GM13976 (cell line): ENCODE data around the gene KRT34.

Source experiments
- DNase-seq: peaks from one replicate; pipeline ENCODE4 v3.0.0; 2012; ENCODE audit warnings: low spot score
- CTCF ChIP-seq: IDR thresholded peaks from 2 replicates; pipeline ENCODE4 v1.5.1; 2012; ENCODE audit warnings: borderline replicate concordance, mild to moderate bottlenecking; ENCODE audit not compliant: insufficient read depth; ENCODE audit errors: extremely low read depth, missing control alignments, control extremely low read depth
- in situ Hi-C: fragments of 300-500 bp; cut with MboI; formaldehyde crosslinking; loops from one replicate; pipeline ENCODE4 v1.12.0; 2022; ENCODE audit warnings: low sequenced_read_pairs, mixed read lengths, inconsistent platforms; ENCODE audit not compliant: unreplicated experiment

KRT34 gene

DNA sequence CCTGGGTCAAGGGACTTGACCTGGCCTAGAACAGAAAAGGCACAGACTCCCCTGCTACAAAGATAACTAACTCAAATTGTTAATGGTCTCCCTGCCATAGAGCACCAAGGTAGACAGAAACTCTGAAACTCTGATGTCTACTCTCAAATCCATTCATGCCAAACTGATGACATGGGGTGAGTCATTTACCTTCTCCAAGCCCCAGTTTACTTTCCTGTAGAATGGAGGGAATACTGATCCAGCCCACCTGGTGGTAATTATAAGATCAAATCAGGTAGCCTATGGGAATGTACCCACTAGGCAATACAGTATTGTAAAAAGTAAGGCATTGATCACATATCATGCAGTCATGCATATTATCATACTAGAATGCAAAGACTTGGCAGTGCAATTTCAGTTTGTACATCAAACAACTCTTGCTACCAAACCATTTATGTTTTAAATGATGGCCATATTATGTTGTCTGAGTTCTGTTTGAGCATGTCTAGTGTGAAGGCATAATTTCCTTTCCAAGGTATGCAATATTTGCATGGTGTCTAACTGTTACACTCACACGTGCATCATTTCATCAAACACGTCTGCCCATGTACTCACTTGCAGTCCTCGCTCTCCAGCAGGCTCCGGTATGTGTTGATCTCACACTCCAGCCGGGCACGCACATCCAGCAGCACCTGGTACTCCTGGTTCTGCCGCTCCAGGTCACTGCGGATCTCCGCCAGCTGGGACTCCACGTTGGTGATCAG is 12.3 kb upstream of the KRT34 start:
- DNase-seq = no peak
- in situ Hi-C loops = no loop called here
- no peak for TF ChIP-seq CTCF

DNA sequence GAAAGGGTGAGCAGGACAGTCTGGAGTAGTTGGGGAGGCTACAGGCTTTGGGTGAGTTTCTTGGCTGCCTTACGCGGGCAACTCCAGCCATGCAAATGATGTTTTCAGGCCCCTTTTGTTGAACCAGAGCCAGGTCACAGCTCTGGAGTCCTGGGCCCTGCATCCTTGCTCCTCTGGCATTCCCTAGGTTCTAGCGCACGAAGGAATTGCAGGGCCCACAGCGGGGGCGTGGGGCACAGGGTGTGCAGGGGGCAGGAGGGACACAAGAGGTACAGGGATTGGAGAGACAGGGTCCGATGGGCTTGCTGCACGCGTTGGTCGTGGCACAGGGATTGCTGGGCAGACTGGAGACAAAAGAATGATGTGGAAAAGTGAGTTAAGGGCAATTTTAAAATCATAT is 11.7 kb upstream of the KRT34 start:
- DNase-seq = no peak
- no peak for TF ChIP-seq CTCF
- in situ Hi-C loops = no loop called here

- in situ Hi-C loops = no loop called here
- no peak for TF ChIP-seq CTCF
These were observed 11.2 kb upstream of the KRT34 start for GRCh38 chr17:41393294-41393693.

DNA sequence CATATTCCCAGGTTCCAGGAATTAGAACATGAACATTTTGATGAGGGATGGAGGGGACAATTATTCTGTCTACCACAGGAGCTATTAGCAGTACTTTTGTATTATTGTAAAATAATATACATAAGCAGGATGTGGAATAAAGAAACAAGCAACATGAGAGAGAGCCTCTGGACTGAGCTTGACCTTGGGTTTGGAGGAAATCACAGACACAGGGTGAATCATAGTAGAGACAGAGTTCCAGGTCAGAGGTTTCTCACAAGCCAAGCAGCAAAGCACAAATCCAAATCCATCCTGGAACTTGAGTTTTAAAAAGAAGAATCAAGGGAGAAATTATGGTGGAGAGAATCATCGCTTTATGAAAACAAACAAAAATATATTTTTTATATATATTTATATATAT is 10.2 kb upstream of the KRT34 start:
- DNase-seq = no peak
- no peak for TF ChIP-seq CTCF
- in situ Hi-C loops = no loop called here

More at GRCh38 chr17:41393294-41393693, 11.2 kb upstream of the KRT34 start:
- no peak for DNase-seq

- DNase-seq = no peak
- TF ChIP-seq CTCF = no peak
- in situ Hi-C loops = no loop called here
These were observed 9.4 kb upstream of the KRT34 start for GRCh38 chr17:41391535-41391934.

DNA sequence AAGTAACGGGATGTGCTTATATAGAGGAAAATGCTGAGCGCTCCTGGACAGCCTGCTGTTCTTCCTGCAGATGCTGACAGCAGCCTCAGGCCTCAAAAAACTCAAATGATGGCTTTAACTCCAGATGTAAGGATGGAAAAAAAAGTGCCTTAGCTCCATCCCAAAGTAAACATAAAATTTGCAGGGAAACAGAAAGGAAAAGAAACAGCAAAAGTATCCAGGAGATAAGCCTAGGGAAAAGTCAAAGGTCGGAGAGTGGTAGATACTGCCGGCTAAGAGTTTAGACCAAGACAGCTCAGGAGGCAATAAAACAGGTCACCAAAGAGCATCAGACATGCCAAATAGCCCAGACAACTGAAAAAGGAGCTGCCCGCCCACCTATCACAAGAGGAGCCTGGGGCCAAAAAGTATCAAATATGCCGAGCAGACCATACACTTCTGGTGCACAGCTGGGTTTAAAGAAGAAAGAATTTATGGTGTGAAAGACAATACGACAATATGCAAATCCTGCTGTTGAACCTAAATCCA is 8.4 kb upstream of the KRT34 start:
- TF ChIP-seq CTCF = no peak
- in situ Hi-C loops = no loop called here
- DNase-seq = no peak
